NCI-H345 (cell line): ENCODE data around the gene GCGR.
A peak's percentile ranks its signal among the peaks of the same experiment; 100 is the strongest.

Source experiments
- DNase-seq: peaks from one replicate; lab custom pipeline; 2025; lab: John Stamatoyannopoulos, UW

GCGR gene

GRCh38 chr17:81803728-81804558, at the start of gene GCGR:
TSS of gene GCGR (plus strand) at chr17:81804150. CDS start at chr17:81809019, 4,869 bp downstream.
- no peak for DNase-seq

- no peak for DNase-seq
Observed at GRCh38 chr17:81792675-81793615, 11.0 kb upstream of the GCGR start.

- no peak for DNase-seq
Observed at GRCh38 chr17:81794074-81794476, 9.9 kb upstream of the GCGR start.

- no peak for DNase-seq
Observed at GRCh38 chr17:81794509-81794908, 9.4 kb upstream of the GCGR start.

- DNase-seq = no peak
Observed at GRCh38 chr17:81801327-81801726, 2.6 kb upstream of the GCGR start.

- no peak for DNase-seq
Observed at GRCh38 chr17:81802048-81802758, 1.7 kb upstream of the GCGR start.

GRCh38 chr17:81802856-81803643, 900 bp upstream of the GCGR start:
- DNase-seq = no peak

- DNase-seq = no peak
Observed at GRCh38 chr17:81804559-81805399, 829 bp downstream of the GCGR start.

GRCh38 chr17:81805707-81806460, 1.9 kb downstream of the GCGR start:
- DNase-seq = no peak

GRCh38 chr17:81806461-81807209, 2.7 kb downstream of the GCGR start:
- no peak for DNase-seq

GRCh38 chr17:81807210-81807719, 3.3 kb downstream of the GCGR start:
- DNase-seq = no peak

GRCh38 chr17:81807839-81808238, 3.9 kb downstream of the GCGR start:
- DNase-seq = peak; percentile 20

GRCh38 chr17:81808778-81809555, 5.0 kb downstream of the GCGR start:
- DNase-seq = peak; percentile 26

GRCh38 chr17:81809556-81809998, 5.6 kb downstream of the GCGR start:
- DNase-seq = no peak

GRCh38 chr17:81810476-81810875, 6.5 kb downstream of the GCGR start:
- DNase-seq = no peak

GRCh38 chr17:81810892-81811704, 7.1 kb downstream of the GCGR start:
- DNase-seq = no peak
